ENCODE measurements around the gene ERF.

GRCh38 chr19:42279902-42280814 lies 25.2 kb upstream of the ERF start:
- no peak for TF ChIP-seq ATF3 (IDR thresholded peaks at IDR 0.05)
- peak in 2 of 3 experiments; percentile 84 to 92; a peak in 5 of 6 replicates for TF ChIP-seq CTCF (IDR thresholded peaks at IDR 0.05 in 2 of 3, conservative IDR thresholded peaks at IDR 0.05 in 1 of 3; ENCODE audit: borderline replicate concordance in 1 of 3, insufficient read depth in 1 of 3, low read depth in 2 of 3, low read length in 2 of 3)
- peak; percentile 2 for TF ChIP-seq YY1 (IDR thresholded peaks at IDR 0.05; ENCODE audit: extremely low read depth, insufficient replicate concordance, low read depth, low read length)
- TF ChIP-seq SIN3A (IDR thresholded peaks at IDR 0.05; ENCODE audit: low read depth): no peak; the same call in 1 of the 2 replicates
